GM20431 (cell line): ENCODE data around the gene RCBTB2.

Experiments used
- in situ Hi-C: fragments of 300-500 bp; cut with MseI, MboI; formaldehyde crosslinking; loops from one replicate; pipeline ENCODE4 v1.15.0; 2020; ENCODE audit warnings: low sequenced_read_pairs; ENCODE audit not compliant: unreplicated experiment

RCBTB2 gene

GRCh38 chr13:48567515-48568369, 34.9 kb upstream of the RCBTB2 start:
- in situ Hi-C loops: no loop called here

GRCh38 chr13:48564056-48564455, 31.2 kb upstream of the RCBTB2 start:
- in situ Hi-C loops: no loop called here

- in situ Hi-C loops: no loop called here
Observed at GRCh38 chr13:48563626-48564025, 30.7 kb upstream of the RCBTB2 start.

- in situ Hi-C loops: no loop called here
Observed at GRCh38 chr13:48562296-48563066, 29.6 kb upstream of the RCBTB2 start.

GRCh38 chr13:48561466-48562235, 28.8 kb upstream of the RCBTB2 start:
- in situ Hi-C loops: no loop called here

- in situ Hi-C loops: no loop called here
Observed at GRCh38 chr13:48560657-48561337, 27.9 kb upstream of the RCBTB2 start.

GRCh38 chr13:48559638-48560320, 26.9 kb upstream of the RCBTB2 start:
- in situ Hi-C loops: no loop called here

- in situ Hi-C loops: no loop called here
Observed at GRCh38 chr13:48556817-48557216, 23.9 kb upstream of the RCBTB2 start.

GRCh38 chr13:48555441-48555840, 22.6 kb upstream of the RCBTB2 start:
- in situ Hi-C loops: no loop called here

- in situ Hi-C loops: no loop called here
Observed at GRCh38 chr13:48551329-48551728, 18.4 kb upstream of the RCBTB2 start.

GRCh38 chr13:48549658-48550057, 16.8 kb upstream of the RCBTB2 start:
- in situ Hi-C loops: no loop called here

- in situ Hi-C loops: no loop called here
Observed at GRCh38 chr13:48547663-48548092, 14.8 kb upstream of the RCBTB2 start.

GRCh38 chr13:48545608-48546007, 12.7 kb upstream of the RCBTB2 start:
- in situ Hi-C loops: no loop called here

- in situ Hi-C loops: no loop called here
Observed at GRCh38 chr13:48542581-48543341, 9.9 kb upstream of the RCBTB2 start.

GRCh38 chr13:48542138-48542537, 9.3 kb upstream of the RCBTB2 start:
- in situ Hi-C loops: no loop called here

- in situ Hi-C loops: no loop called here
Observed at GRCh38 chr13:48539550-48539949, 6.7 kb upstream of the RCBTB2 start.

- in situ Hi-C loops: no loop called here
Observed at GRCh38 chr13:48536621-48537250, 3.9 kb upstream of the RCBTB2 start.

- in situ Hi-C loops: no loop called here
Observed at GRCh38 chr13:48535766-48536165, 2.9 kb upstream of the RCBTB2 start.
